Brain microvascular endothelial cell (primary cell): ENCODE data around the gene TKTL1.
"Not testable (repeated sequence)": the region's sequence is repeated elsewhere in the genome, so short reads cannot be mapped to it uniquely, and the experiment has no call there.

Experiments used
- DNase-seq: peaks from one replicate; pipeline ENCODE4 v3.0.0-alpha.2; 2020
- H3K27ac ChIP-seq: fragments of 250-450 bp; sonication (Bioruptor Pico); 2 replicates; pipeline ENCODE4 v1.5.1; 2020; ENCODE audit warnings: mild to moderate bottlenecking, moderate library complexity
- H3K27me3 ChIP-seq: fragments of 250-450 bp; sonication (Bioruptor Pico); replicated peaks from 2 replicates; pipeline ENCODE4 v1.5.1; 2020; ENCODE audit warnings: mild to moderate bottlenecking
- H3K36me3 ChIP-seq: fragments of 250-450 bp; sonication (Bioruptor Pico); replicated peaks from 2 replicates; pipeline ENCODE4 v1.5.1; 2020; ENCODE audit warnings: mild to moderate bottlenecking
- H3K4me3 ChIP-seq: 2 replicates; pipeline ENCODE4 v1.5.1; 2011; ENCODE audit warnings: low read depth, mild to moderate bottlenecking, control low read depth, low read length, moderate library complexity
- CTCF ChIP-seq: IDR thresholded peaks from 2 replicates; pipeline ENCODE4 v1.5.1; 2011; ENCODE audit warnings: low read depth, mild to moderate bottlenecking, moderate library complexity, low read length, control low read depth, inconsistent platforms; ENCODE audit errors: missing control alignments
- in situ Hi-C: cut with HindIII; loops from 2 replicates; pipeline ENCODE4 v1.10.0; 2017; ENCODE audit warnings: low sequenced_read_pairs, low pct_ligation_motif_present

Gene TKTL1

GRCh38 chrX:154334496-154334895 is 38.9 kb downstream of the TKTL1 start:
- Histone ChIP-seq H3K27ac (no peak overlapping the region), H3K4me3 (no peak overlapping the region), H3K27me3 (no peaks in the 10 kb centered on the region), H3K36me3 (no peaks in the 10 kb centered on the region)
- no peak for DNase-seq
- in situ Hi-C loops: no loop called here
- no peak for TF ChIP-seq CTCF

GRCh38 chrX:154341399-154342298 is 46.1 kb downstream of the TKTL1 start:
- H3K27ac ChIP-seq, H3K4me3 ChIP-seq, in situ Hi-C loops, H3K27me3 ChIP-seq, H3K36me3 ChIP-seq, DNase-seq: not testable (repeated sequence)

GRCh38 chrX:154343063-154343462 is 47.5 kb downstream of the TKTL1 start:
- H3K27ac ChIP-seq: not testable (repeated sequence)

GRCh38 chrX:154343620-154344019 is 48.0 kb downstream of the TKTL1 start:
- DNase-seq, H3K4me3 ChIP-seq, in situ Hi-C loops, H3K27me3 ChIP-seq, H3K36me3 ChIP-seq, H3K27ac ChIP-seq: not testable (repeated sequence)

More at GRCh38 chrX:154343063-154343462, 47.5 kb downstream of the TKTL1 start:
- DNase-seq, H3K36me3 ChIP-seq, H3K27me3 ChIP-seq, in situ Hi-C loops, H3K4me3 ChIP-seq: not testable (repeated sequence)

GRCh38 chrX:154348114-154348531 is 52.5 kb downstream of the TKTL1 start:
- TF ChIP-seq CTCF: no peak
- in situ Hi-C loops: no loop called here
- DNase-seq: no peak
- H3K27me3 ChIP-seq: no peaks in the 10 kb centered on the region
- no peak overlapping the region for H3K27ac ChIP-seq
- no peak overlapping the region for H3K4me3 ChIP-seq
- H3K36me3 ChIP-seq: peaks cover 50% of the 10 kb centered on the region

GRCh38 chrX:154348646-154349358 is 53.2 kb downstream of the TKTL1 start:
- Histone ChIP-seq H3K27ac (no peak overlapping the region), H3K36me3 (peaks cover 56% of the 10 kb centered on the region), H3K27me3 (no peaks in the 10 kb centered on the region), H3K4me3 (no peak overlapping the region)
- no peak for DNase-seq
- in situ Hi-C loops: no loop called here
- TF ChIP-seq CTCF: no peak

- Histone ChIP-seq H3K27ac (no peak overlapping the region), H3K36me3 (peaks cover 63% of the 10 kb centered on the region), H3K27me3 (no peaks in the 10 kb centered on the region), H3K4me3 (no peak overlapping the region)
- in situ Hi-C loops: no loop called here
- no peak for DNase-seq
- TF ChIP-seq CTCF: no peak
These were observed 53.9 kb downstream of the TKTL1 start for GRCh38 chrX:154349359-154349935.
